GM12874 (cell line): Measurements from ENCODE around the gene XRN1.

Experiments
- CTCF ChIP-seq: IDR thresholded peaks from 2 replicates; pipeline ENCODE4 v1.5.1; 2011; ENCODE audit warnings: low read depth, mild to moderate bottlenecking, control low read depth, low read length, moderate library complexity; ENCODE audit not compliant: insufficient read depth

XRN1 gene

GRCh38 chr3:142287866-142288638 is 159.8 kb downstream of the XRN1 start:
- TF ChIP-seq CTCF = no peak

- no peak for TF ChIP-seq CTCF
These were observed 162.7 kb downstream of the XRN1 start for GRCh38 chr3:142285083-142285517.

GRCh38 chr3:142282503-142282902 is 165.3 kb downstream of the XRN1 start:
- no peak for TF ChIP-seq CTCF

- TF ChIP-seq CTCF = no peak
These were observed 166.4 kb downstream of the XRN1 start for GRCh38 chr3:142281474-142281873.

GRCh38 chr3:142279965-142280590 is 167.8 kb downstream of the XRN1 start:
- peak; percentile 48; the same call in 1 of the 2 replicates for TF ChIP-seq CTCF

GRCh38 chr3:142278451-142278850 is 169.4 kb downstream of the XRN1 start:
- no peak for TF ChIP-seq CTCF

GRCh38 chr3:142276781-142277180 is 171.1 kb downstream of the XRN1 start:
- no peak for TF ChIP-seq CTCF
